HG03097 (cell line): Measurements from ENCODE around the gene TMBIM1.
A peak's percentile ranks its signal among the peaks of the same experiment; 100 is the strongest.

ENCODE experiments used
- ATAC-seq: cut with Tn5 transposase; IDR thresholded peaks from one replicate; pipeline ENCODE4 v1.9.1; 2021; ENCODE audit not compliant: unreplicated experiment, low FRiP score

The TMBIM1 gene

GRCh38 chr2:218260742-218261422 lies 31.4 kb downstream of the TMBIM1 start, which contains the start of gene GPBAR1:
TSS of gene GPBAR1 (plus strand) at chr2:218261015. CDS start at chr2:218262725, 1,710 bp downstream.
- no peak for ATAC-seq

- ATAC-seq: no peak
Measured at GRCh38 chr2:218260166-218260565, 32.1 kb downstream of the TMBIM1 start.

GRCh38 chr2:218259099-218259961 lies 33.0 kb downstream of the TMBIM1 start:
- ATAC-seq: no peak

- peak; percentile 55 for ATAC-seq
Measured at GRCh38 chr2:218257390-218257981, 34.8 kb downstream of the TMBIM1 start.

- ATAC-seq: no peak
Measured at GRCh38 chr2:218256612-218257350, 35.5 kb downstream of the TMBIM1 start.

GRCh38 chr2:218255446-218255845 lies 36.9 kb downstream of the TMBIM1 start:
- no peak for ATAC-seq

GRCh38 chr2:218253232-218253625 lies 39.1 kb downstream of the TMBIM1 start:
- ATAC-seq: no peak

- no peak for ATAC-seq
Measured at GRCh38 chr2:218252509-218253231, 39.6 kb downstream of the TMBIM1 start.

GRCh38 chr2:218249691-218250090 lies 42.6 kb downstream of the TMBIM1 start:
- ATAC-seq: no peak

GRCh38 chr2:218245214-218245613 lies 47.1 kb downstream of the TMBIM1 start:
- ATAC-seq: no peak

GRCh38 chr2:218244665-218245064 lies 47.6 kb downstream of the TMBIM1 start:
- ATAC-seq: no peak

- ATAC-seq: no peak
Measured at GRCh38 chr2:218244204-218244603, 48.1 kb downstream of the TMBIM1 start.

- ATAC-seq: no peak
Measured at GRCh38 chr2:218238887-218239286, 53.4 kb downstream of the TMBIM1 start.

GRCh38 chr2:218236829-218237228 lies 55.5 kb downstream of the TMBIM1 start:
- no peak for ATAC-seq

GRCh38 chr2:218235017-218235416 lies 57.3 kb downstream of the TMBIM1 start:
- no peak for ATAC-seq

- no peak for ATAC-seq
Measured at GRCh38 chr2:218234521-218234920, 57.8 kb downstream of the TMBIM1 start.

- no peak for ATAC-seq
Measured at GRCh38 chr2:218233543-218233942, 58.8 kb downstream of the TMBIM1 start.

GRCh38 chr2:218230882-218231281 lies 61.4 kb downstream of the TMBIM1 start:
- peak; percentile 58 for ATAC-seq

- ATAC-seq: no peak
Measured at GRCh38 chr2:218229851-218230250, 62.5 kb downstream of the TMBIM1 start.

GRCh38 chr2:218229239-218229638 lies 63.1 kb downstream of the TMBIM1 start:
- no peak for ATAC-seq
